Cardiac muscle cell (in vitro differentiated cells and primary cell): Measurements from ENCODE around the gene RAB30. TPM values are rescaled to one million over a fixed set of nuclear protein-coding genes. Genes with fewer than 3 reads are reported as not detected.

Experiments used
- DNase-seq, 2 donors: peaks; one replicate each; pipeline versions ENCODE4 v3.0.0 to v3.0.0-alpha.2; 2010 to 2017; ENCODE audit warnings: low read depth in 1 of 2, low spot score in 1 of 2
- H3K27ac ChIP-seq: fragments of 200-600 bp; sonication (generic); 2 replicates; pipeline ENCODE4 v1.5.1; 2016
- H3K27me3 ChIP-seq: fragments of 200-600 bp; sonication (generic); 2 replicates; pipeline ENCODE4 v1.6.0; 2016; ENCODE audit warnings: control low read depth
- H3K36me3 ChIP-seq: fragments of 200-600 bp; sonication (generic); 2 replicates; pipeline ENCODE4 v1.5.1; 2016; ENCODE audit warnings: control low read depth
- H3K4me1 ChIP-seq: fragments of 200-600 bp; sonication (generic); 2 replicates; pipeline ENCODE4 v1.8.1; 2017; ENCODE audit warnings: low read depth, mild to moderate bottlenecking, mixed run types
- H3K4me3 ChIP-seq: fragments of 200-600 bp; sonication (generic); 2 replicates; pipeline ENCODE4 v1.5.1; 2016; ENCODE audit warnings: mild to moderate bottlenecking
- H3K9me3 ChIP-seq: fragments of 200-600 bp; sonication (generic); 2 replicates; pipeline ENCODE4 v1.5.1; 2017; ENCODE audit warnings: low read depth, mild to moderate bottlenecking, control low read depth
- polyA plus RNA-seq: library from polyadenylated mRNA; unstranded; fragments of >200 nt; fragmentation: Nextera tagmentation; extraction: Ambion mirVana; gene quantifications from 2 replicates; pipeline ENCODE4 v1.2.1, GENCODE V29; 2016
- total RNA-seq: library from RNA; depleted of rRNA; stranded (reverse); fragments of >200 nt; gene quantifications from 2 replicates; pipeline ENCODE4 v1.2.3, GENCODE V29; 2016
- TF ChIP-seq, protein P1 (sequence below): IDR thresholded peaks from 2 replicates; pipeline ENCODE4 v1.5.1; 2012; ENCODE audit warnings: low read depth, mild to moderate bottlenecking, low read length

The RAB30 gene
- total and polyA plus RNA-seq, 2 experiments from 2014 or later: 4.3 to 9.8 TPM

- Histone ChIP-seq H3K4me1 (peaks cover 19% of the 10 kb centered on the region), H3K4me3 (peak overlapping the region; percentile 83), H3K27me3 (no peaks in the 10 kb centered on the region), H3K27ac (peak overlapping the region; percentile 78), H3K36me3 (peaks cover 2% of the 10 kb centered on the region), H3K9me3 (no peaks in the 10 kb centered on the region)
- peak; percentile 30 to 44 for DNase-seq
- TF ChIP-seq, protein P1, sequence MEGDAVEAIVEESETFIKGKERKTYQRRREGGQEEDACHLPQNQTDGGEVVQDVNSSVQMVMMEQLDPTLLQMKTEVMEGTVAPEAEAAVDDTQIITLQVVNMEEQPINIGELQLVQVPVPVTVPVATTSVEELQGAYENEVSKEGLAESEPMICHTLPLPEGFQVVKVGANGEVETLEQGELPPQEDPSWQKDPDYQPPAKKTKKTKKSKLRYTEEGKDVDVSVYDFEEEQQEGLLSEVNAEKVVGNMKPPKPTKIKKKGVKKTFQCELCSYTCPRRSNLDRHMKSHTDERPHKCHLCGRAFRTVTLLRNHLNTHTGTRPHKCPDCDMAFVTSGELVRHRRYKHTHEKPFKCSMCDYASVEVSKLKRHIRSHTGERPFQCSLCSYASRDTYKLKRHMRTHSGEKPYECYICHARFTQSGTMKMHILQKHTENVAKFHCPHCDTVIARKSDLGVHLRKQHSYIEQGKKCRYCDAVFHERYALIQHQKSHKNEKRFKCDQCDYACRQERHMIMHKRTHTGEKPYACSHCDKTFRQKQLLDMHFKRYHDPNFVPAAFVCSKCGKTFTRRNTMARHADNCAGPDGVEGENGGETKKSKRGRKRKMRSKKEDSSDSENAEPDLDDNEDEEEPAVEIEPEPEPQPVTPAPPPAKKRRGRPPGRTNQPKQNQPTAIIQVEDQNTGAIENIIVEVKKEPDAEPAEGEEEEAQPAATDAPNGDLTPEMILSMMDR: no peak
Observed at GRCh38 chr11:83070731-83071566, 748 bp downstream of the RAB30 start.

GRCh38 chr11:83070044-83070701 lies 1.5 kb downstream of the RAB30 start:
- Histone ChIP-seq H3K27me3 (no peaks in the 10 kb centered on the region), H3K36me3 (peaks cover 2% of the 10 kb centered on the region), H3K9me3 (no peaks in the 10 kb centered on the region), H3K4me3 (peak overlapping the region; percentile 83), H3K27ac (peak overlapping the region; percentile 78), H3K4me1 (peaks cover 19% of the 10 kb centered on the region)
- DNase-seq: peak in 1 of 2 donors; percentile 77
- TF ChIP-seq, protein P1: no peak

- Histone ChIP-seq H3K4me3 (no peak overlapping the region), H3K4me1 (peaks cover 19% of the 10 kb centered on the region), H3K9me3 (no peaks in the 10 kb centered on the region), H3K27me3 (no peaks in the 10 kb centered on the region), H3K36me3 (peaks cover 2% of the 10 kb centered on the region), H3K27ac (no peak overlapping the region)
- TF ChIP-seq, protein P1: no peak
- peak in 1 of 2 donors; percentile 12 for DNase-seq
Observed at GRCh38 chr11:83069441-83070043, 2.2 kb downstream of the RAB30 start.

- H3K27me3 ChIP-seq: no peaks in the 10 kb centered on the region
- H3K36me3 ChIP-seq: no peaks in the 10 kb centered on the region
- no peak for DNase-seq
- H3K9me3 ChIP-seq: no peaks in the 10 kb centered on the region
- no peak overlapping the region for H3K27ac ChIP-seq
- TF ChIP-seq, protein P1: no peak
- H3K4me3 ChIP-seq: no peak overlapping the region
- H3K4me1 ChIP-seq: peaks cover 18% of the 10 kb centered on the region
Observed at GRCh38 chr11:83068568-83068967, 3.1 kb downstream of the RAB30 start.

- Histone ChIP-seq H3K4me3 (no peak overlapping the region), H3K36me3 (no peaks in the 10 kb centered on the region), H3K9me3 (no peaks in the 10 kb centered on the region), H3K27me3 (no peaks in the 10 kb centered on the region), H3K4me1 (no peaks in the 10 kb centered on the region), H3K27ac (no peak overlapping the region)
- TF ChIP-seq, protein P1: no peak
- no peak for DNase-seq
Observed at GRCh38 chr11:83064011-83064410, 7.7 kb downstream of the RAB30 start.
